ENCODE results near the gene NDRG3. TPM values are rescaled to one million over a fixed set of nuclear protein-coding genes. Genes with fewer than 3 reads are reported as not detected.

NDRG3 gene
- total RNA-seq (27.7 and 28.4 TPM in 2 replicates), polyA plus RNA-seq (20.9 and 25.7 TPM in 2 replicates), polyA minus RNA-seq (35.4 and 37.9 TPM in 2 replicates), Bru-seq, nascent RNA (percentile 55 among the genes with signal in this experiment), BruChase-seq, experiment 1, labeled RNA remaining after a 6-hour chase (percentile 60 among the genes with signal in this experiment), BruChase-seq, experiment 2, labeled RNA remaining after a 2-hour chase (percentile 62 among the genes with signal in this experiment)
- 26.2 and 27.1 TPM in 2 replicates for polyA plus RNA-seq (2011; cell fraction: cytosol; rRNA removed)
- polyA plus RNA-seq (2011; cell fraction: nucleus; rRNA removed), result 20.9 and 22.9 TPM in 2 replicates
- 29.1 and 29.3 TPM in 2 replicates for polyA plus RNA-seq (2012)
- polyA minus RNA-seq (2011; cell fraction: cytosol; rRNA and poly(A)+ RNA removed), result 28.2 TPM
- polyA minus RNA-seq (2011; cell fraction: nucleus; rRNA and poly(A)+ RNA removed), result 9.5 and 13.4 TPM in 2 replicates
- long read RNA-seq, transcript NDRG3-201 (16 exons, 2,964 nt), result major isoform, 49 of 85 reads
- long read RNA-seq, partial matches to known transcripts, result 24 of 85 reads
- long read RNA-seq, other reads (novel, unspliced or antisense), result 10 of 85 reads

DNA sequence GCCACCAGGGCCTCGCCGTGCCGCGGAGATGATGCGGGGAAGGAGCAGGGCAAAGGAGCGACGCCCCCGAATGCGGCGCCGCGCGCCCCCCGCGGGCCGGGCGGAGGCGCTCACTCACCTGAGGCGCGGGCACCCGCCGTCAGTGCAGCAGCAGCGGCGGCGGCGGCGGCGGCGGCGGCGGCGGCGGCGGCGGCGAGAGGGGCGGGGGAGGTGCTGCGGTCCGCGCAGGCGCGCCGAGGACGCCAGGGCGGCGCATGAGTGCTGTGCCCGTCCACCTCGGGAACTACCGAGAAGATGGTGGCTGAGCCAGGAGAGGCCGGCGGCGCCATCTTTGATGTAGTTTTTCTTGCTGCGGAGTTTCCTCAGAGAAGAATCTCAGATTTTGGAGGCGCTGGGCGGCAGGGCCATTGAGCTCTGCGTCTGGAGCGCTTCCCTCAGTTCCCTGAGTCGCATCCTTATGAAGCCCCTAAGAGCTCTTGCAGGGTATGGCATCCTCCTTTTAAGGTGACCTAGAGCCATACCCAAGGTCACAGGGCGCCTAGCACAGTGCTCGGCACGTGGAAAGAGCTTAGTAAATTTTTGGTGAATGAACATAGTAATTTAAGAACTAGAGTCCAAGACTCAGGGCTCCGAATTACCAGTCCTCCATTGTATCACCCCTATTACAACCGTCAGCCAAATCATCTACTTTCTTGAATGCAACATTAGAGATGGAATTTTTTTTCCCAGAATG lies at the start of gene NDRG3:
Gene NDRG3 (minus strand): TSS at position 164 of the 733 bp plus-strand sequence. CDS start 24,355 bp downstream, outside the sequence.
- Histone ChIP-seq H3K9me1 (replicated peaks; ENCODE audit: control insufficient read depth, extremely low read depth, insufficient read depth, low read length) (no peaks in the 10 kb centered on the region), H3K9ac (replicated peaks; ENCODE audit: extremely low read depth, insufficient read depth, low read length) (peak within 1 kb of the TSS; percentile 58), H3K9me3 (replicated peaks; ENCODE audit: control insufficient read depth, insufficient read depth, low read length) (no peaks in the 10 kb centered on the region), H3K4me1 (ENCODE audit: control insufficient read depth, extremely low read depth, insufficient read depth, low read length) (peaks cover 11% of the 10 kb centered on the region), H2AFZ (ENCODE audit: low read depth, low read length) (peak within 1 kb of the TSS; percentile 95), H3K4me3 (replicated peaks in 1 of 3; ENCODE audit: insufficient read depth in 1 of 3, low read depth in 1 of 3, low read length in 3 of 3) (peak within 1 kb of the TSS; percentile 39 to 76 (median 66)), H4K20me1 (replicated peaks; ENCODE audit: control insufficient read depth, extremely low read depth, insufficient read depth, low read length) (no peaks in the 10 kb centered on the region), H3K36me3 (ENCODE audit: control insufficient read depth in 2 of 2, extremely low read depth in 1 of 2, insufficient read depth in 2 of 2, low read length in 2 of 2) (no peaks in the 10 kb centered on the region), H3K4me2 (ENCODE audit: insufficient read depth, low read length) (peak within 1 kb of the TSS; percentile 84), H3K27me3 (ENCODE audit: control insufficient read depth in 2 of 2, insufficient read depth in 2 of 2, low read length in 2 of 2) (no peaks in the 10 kb centered on the region), H3K27ac (ENCODE audit: insufficient read depth, low read depth, low read length) (peak within 1 kb of the TSS; percentile 30), H3K79me2 (ENCODE audit: control insufficient read depth, insufficient read depth, low read length) (no peaks in the 10 kb centered on the region)
- BruUV-seq (replicated peaks), result TSS peak; percentile 87
- CTCF ChIA-PET, result interaction anchor here (0.6 to 1.5 kb wide), 6 partner anchors 9 to 140 kb away, joined by 3 to 18 read pairs (median 4); partner anchors contain the start of genes DSN1 and RAB5IF
- DNase-seq (ENCODE audit: low read depth, low spot score) (peak; percentile 92), FAIRE-seq (peak; percentile 84)
- intact Hi-C loops (cut with micrococcal nuclease) (loop anchor here (1.0 to 5.0 kb wide), 2 partner anchors 11 to 284 kb away; no protein-coding TSS in a partner anchor), dilution Hi-C loops (cut with MboI; ENCODE audit: extremely low pct_ligation_motif_present, low sequenced_read_pairs) (no loop called here)
- TF ChIP-seq, protein P1, sequence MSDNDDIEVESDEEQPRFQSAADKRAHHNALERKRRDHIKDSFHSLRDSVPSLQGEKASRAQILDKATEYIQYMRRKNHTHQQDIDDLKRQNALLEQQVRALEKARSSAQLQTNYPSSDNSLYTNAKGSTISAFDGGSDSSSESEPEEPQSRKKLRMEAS (IDR thresholded peaks at IDR 0.05; ENCODE audit: insufficient read depth, insufficient read length), result no peak
- TF ChIP-seq, protein P2, sequence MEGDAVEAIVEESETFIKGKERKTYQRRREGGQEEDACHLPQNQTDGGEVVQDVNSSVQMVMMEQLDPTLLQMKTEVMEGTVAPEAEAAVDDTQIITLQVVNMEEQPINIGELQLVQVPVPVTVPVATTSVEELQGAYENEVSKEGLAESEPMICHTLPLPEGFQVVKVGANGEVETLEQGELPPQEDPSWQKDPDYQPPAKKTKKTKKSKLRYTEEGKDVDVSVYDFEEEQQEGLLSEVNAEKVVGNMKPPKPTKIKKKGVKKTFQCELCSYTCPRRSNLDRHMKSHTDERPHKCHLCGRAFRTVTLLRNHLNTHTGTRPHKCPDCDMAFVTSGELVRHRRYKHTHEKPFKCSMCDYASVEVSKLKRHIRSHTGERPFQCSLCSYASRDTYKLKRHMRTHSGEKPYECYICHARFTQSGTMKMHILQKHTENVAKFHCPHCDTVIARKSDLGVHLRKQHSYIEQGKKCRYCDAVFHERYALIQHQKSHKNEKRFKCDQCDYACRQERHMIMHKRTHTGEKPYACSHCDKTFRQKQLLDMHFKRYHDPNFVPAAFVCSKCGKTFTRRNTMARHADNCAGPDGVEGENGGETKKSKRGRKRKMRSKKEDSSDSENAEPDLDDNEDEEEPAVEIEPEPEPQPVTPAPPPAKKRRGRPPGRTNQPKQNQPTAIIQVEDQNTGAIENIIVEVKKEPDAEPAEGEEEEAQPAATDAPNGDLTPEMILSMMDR (IDR thresholded peaks at IDR 0.05; ENCODE audit: extremely low read depth in 1 of 2, insufficient read depth in 1 of 2, low read depth in 1 of 2, low read length in 2 of 2), result no peak
- TF ChIP-seq POLR2AphosphoS5 (IDR thresholded peaks at IDR 0.05; ENCODE audit: insufficient read depth, low read depth, low read length) (peak; percentile 46), JUN (IDR thresholded peaks at IDR 0.05; ENCODE audit: borderline replicate concordance, insufficient read depth, insufficient read length, low read depth) (no peak), POLR2A (IDR thresholded peaks at IDR 0.05; ENCODE audit: low read depth, low read length) (peak; percentile 68), EZH2 (IDR thresholded peaks at IDR 0.05; ENCODE audit: borderline replicate concordance, low read depth, low read length, severe bottlenecking) (no peak)
- POLR2A ChIA-PET, result interaction anchor here (1.4 kb wide), 1 partner anchor 9 kb away, joined by 5 read pairs; no protein-coding TSS in a partner anchor
